Stimulated activated CD4-positive, alpha-beta T cell treated with anti-CD3 and anti-CD28 coated beads, Interleukin-1b, Interleukin-23, amount 100 ng/mL, for 1 hour (primary cell): ENCODE results near the gene PROSER1.
"Not testable (repeated sequence)": the region's sequence is repeated elsewhere in the genome, so short reads cannot be mapped to it uniquely, and the experiment has no call there.

Experiments
- DNase-seq, 2 donors: peaks; one replicate each; pipeline ENCODE4 v3.0.0-alpha.2; 2020; ENCODE audit warnings: low read depth in 2 of 2

PROSER1 gene

DNA sequence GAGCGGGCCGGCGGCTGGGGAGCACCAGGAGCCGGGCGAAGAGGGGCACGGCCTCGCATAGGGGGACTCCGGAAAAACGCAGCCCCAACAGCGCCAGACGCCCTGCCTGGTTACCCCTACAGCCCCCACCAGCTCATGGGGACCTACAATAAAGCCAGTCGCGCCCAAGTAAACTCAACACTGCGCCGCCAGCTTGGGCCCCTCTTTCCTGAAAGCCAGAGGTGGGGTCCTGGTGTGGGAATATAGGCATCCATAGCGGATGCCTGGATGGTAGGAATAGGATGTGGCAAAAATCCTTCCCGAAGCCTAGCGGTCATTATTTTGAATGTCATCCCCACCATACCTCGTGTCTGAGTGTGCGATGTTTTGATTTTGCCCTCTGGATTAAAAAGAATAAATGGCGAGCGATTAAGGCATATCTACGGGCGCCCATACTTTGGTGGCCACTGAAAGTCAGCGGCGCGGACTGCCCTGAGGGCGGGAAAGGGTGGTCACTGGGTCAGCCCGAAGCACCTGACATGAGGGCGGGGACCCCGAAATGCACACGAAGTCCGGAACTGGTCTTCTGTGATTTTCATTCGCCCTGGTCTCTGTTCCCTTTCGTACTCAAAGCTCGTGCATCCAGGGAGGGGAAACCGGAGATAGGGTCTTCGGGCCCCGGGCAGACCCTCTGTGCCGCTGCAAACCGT, at the start of gene PROSER1, which contains the start of gene NHLRC3:
TSS of gene PROSER1 (minus strand) at position 210 of the 689 bp plus-strand sequence. CDS start 847 bp downstream, outside the sequence.
TSS of gene NHLRC3 (plus strand) at position 577 of the 689 bp plus-strand sequence. CDS start 184 bp downstream, outside the sequence.
- DNase-seq, result peak; percentile 49 to 61

DNA sequence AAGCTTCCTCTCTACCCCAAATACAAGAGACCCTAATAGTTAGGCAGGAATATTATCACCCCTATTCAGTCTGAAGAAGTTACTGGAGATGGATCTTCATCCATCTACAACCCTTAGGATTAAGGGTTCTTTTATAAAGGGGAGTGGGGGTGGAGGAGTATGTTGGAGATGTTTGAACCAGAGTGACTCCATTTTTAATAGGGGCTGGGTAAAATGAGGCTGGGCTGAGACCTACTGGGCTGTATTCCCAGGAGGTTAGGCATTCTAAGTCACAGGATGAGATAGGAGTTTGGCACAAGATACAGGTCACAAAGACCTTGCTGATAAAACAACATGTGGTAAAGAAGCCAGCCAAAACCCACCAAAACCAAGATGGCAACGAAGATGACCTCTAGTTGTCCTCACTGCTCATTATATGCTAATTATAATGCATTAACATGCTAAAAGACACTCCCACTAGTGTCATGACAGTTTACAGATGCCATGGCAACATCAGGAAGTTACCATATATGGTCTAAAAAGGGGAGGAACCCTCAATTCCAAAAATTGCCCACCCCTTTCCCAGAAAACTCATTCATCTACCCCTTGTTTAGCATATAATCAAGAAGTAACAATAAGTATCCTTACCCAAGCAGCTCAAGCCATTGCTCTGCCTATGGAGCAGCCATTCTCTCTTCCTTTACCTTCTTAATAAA, 48.5 kb upstream of the PROSER1 start:
- not testable (repeated sequence) for DNase-seq

DNA sequence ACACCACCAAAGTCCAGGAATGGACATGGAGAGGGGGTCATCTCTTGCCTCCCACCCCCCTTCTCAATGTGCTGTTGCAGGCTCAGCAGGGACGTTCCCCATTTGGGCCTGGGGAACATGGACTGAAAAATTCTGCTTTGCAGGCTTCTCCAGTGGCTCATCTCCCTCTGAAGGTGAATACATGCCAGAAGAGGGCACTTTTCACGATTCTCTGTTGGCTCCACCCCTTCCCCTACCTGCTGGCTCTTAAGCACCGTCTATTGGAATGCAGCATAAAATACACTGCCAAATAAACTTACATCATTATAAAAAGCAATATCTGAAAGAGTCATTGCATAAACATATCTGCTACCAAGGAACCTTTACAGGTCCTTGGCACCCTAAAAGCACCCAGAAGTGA, 36.1 kb upstream of the PROSER1 start:
- no peak for DNase-seq

DNA sequence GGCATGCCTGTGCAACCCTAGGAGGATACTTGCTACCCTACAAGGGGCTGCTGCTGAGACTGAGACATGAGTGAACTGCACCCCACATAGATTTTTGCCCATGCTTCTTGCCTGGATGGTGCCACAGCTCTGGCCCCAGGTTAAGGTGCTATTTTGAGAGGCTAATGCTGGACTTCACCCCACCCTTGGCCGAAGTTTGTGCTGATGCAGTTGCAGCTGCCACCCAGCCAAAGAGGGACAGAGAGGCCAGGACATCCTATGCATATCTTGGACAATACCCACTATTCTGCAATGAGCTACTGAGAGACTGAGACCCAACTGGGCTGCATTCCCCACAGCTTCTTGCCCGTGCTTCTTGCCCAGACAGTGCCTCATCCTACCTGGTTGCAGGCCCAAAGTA, 35.0 kb upstream of the PROSER1 start:
- no peak for DNase-seq

DNA sequence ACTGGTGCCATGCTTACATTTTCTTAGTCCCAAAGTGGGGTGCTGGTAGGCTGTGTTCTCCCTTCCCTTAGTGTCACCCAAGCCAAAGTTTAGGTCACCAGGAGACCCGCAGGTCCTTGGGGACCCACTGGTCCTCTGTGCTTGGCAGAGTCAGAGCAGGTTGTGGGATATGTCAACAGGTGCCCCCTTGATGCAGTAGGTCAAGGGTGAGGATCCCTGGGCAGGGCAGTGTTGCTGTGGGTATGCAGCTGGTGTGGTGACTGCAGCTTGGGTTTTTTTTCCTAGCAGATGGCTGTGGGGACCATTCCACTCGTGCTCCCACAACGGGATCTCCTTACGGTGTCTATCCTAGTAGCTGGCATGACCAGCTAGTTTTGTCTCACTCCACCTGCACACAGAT, 24.1 kb upstream of the PROSER1 start:
- no peak for DNase-seq

DNA sequence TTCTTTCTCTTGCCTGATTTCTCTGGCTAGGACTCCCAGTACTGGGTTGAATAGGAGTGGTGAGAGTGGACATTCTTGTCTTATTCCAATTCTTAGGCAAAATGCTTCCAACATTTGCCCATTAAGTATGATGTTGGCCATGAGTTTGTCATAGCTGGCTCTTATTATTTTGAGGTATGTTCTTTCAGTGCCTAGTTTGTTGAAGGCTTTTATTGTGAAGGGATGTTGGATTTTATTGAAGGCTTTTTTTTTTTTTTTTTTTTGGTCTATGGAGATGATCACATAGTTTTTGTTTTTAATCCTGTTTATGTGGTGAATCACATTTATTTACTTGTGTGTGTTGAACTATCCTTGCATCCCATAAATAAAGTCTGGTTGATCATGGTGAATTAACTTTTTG, 20.2 kb upstream of the PROSER1 start:
- DNase-seq, result no peak

DNA sequence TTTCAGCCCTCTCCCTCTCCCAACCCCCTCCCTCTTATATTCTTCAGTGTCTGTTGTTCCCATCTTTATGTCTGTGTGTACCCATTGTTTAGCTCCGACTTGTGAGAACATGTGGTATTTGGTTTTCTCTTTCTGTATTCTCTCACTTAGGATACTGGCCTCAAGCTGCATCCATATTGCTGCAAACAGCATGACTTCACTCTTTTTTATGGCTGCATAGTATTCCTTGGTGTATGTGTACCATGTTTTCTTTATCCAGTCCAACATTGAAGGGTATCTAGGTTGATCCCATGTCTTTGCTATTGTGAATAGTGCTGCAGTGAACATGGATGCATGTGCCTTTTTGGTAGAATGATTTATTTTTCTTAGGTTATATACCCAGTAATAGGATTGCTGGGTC, 18.1 kb upstream of the PROSER1 start:
- DNase-seq, result no peak

DNA sequence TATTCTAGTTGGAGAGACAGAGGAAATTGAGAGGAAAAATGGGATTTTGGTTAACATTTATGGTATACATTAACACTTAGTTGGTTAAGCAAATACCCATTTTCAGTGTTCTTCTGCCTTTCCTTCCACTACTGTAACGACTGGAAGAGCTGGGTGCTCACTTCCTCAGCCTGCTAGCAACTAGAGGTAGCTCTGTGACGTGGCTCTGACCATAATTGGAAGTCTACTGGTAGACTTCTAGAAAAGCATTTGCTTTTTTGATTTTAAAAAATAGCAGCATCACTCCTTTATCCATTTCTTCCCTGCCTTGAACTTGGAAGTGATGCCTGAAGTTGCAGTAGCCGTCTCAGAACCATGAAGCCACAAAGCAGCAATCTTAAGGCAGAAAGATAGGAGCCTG, 16.2 kb upstream of the PROSER1 start:
- no peak for DNase-seq

DNA sequence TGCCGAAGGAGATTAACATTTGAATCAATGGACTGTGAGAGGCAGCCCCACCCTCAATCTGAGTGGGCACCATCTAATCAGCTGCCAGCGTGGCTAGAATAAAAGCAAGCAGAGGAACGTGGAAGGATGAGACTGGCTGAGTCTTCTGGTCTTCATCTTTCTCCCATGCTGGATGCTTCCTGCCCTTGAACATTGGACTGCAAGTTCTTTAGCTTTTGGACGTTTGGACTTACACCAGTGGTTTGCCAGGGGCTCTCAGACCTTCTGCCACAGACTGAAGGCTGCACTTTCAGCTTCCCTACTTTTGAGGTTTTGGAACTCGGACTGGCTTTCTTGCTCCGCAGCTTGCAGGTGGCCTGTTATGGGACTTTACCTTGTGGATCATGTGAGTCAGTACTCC, 15.1 kb upstream of the PROSER1 start:
- no peak for DNase-seq

DNA sequence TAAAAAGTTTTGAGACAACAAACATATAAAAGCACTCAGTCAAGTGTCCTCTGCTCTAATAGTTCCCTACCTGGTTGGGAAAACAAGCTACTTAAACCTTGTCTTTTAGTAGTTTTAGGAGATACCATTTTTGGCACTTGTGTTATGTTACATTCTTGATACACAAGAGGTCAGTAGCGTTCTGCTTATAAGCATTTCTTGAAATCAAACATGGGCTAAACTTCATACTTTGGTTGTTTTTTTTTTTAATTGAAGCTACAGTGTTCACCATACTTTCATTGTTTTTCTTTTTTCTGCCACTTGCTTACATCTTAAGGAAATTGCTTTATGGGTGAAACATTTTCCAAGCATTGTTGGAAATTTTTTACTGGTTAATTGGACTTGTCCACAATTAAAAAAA, 13.3 kb upstream of the PROSER1 start:
- no peak for DNase-seq

DNA sequence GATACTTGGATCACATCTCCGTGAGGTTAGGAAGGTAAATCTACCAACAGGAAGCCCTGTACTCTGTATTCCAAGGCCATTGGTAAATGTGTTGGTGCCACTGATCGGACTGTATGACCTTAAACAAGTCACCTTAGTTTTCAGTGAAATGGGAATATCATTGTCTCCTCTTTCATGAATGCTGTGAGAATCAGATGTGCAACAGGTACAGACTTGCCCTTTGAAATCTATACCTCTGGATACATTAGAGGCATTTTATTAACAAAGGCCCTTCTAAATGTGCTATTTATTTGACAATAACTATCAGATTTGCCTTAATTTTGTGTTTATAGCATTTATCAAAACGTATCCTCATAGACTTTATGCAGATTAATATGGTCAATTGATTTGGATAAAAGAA, 11.4 kb upstream of the PROSER1 start:
- no peak for DNase-seq

DNA sequence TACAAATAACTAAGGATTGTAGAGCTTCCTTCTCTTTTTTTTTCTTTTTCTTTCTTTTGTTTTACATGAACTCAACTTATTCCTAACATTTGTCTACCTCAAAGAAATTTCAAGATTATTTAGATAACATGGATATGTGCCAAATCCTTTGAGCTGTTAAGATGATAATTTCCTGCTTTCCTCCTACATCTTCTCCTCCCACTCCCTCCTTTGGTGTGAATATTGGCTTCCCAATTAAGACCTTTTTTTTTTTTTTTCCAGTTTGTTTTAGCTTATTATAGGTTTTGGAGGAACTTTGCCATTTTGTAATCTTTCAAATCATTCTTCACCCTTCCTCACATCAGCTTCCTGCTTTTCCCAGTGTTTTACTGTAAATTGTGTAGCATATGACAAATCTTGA, 10.9 kb upstream of the PROSER1 start:
- DNase-seq, result no peak

DNA sequence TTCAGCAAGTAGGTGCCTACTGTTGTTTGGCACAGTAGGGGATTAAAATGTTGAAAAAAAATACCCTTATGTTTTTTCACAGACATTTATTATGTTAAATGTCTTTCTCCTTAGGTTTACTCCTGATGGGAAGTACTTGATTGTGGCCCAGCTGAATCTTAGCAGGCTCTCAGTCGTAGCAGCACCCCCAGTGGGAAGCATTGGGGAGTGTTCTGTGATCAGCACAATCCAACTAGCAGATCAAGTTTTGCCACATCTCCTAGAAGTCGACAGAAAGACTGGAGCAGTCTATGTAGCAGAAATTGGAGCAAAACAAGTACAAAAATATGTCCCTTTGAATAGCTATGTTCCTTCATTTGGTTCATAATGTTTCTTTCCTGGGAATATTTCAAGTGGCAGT, 9.7 kb upstream of the PROSER1 start:
- no peak for DNase-seq

DNA sequence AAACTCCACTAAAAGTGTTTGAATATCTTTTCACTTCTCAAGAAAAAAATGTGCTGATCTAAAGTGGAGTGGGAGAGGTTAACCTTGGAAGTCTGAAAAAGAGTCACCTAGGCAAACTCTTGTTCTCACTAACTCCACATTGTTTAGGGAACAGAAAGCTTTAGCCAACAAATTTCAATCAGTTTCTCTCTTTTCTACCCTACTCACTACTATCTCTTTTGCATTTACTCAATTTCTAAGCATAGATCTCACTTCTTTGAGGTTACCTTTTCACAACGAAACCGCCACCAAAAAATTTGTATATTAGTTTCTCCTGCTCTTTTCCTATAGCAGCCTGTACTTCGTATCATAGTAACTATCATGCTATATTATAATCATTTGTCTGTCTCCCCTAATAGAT, 6.6 kb upstream of the PROSER1 start:
- DNase-seq, result no peak

DNA sequence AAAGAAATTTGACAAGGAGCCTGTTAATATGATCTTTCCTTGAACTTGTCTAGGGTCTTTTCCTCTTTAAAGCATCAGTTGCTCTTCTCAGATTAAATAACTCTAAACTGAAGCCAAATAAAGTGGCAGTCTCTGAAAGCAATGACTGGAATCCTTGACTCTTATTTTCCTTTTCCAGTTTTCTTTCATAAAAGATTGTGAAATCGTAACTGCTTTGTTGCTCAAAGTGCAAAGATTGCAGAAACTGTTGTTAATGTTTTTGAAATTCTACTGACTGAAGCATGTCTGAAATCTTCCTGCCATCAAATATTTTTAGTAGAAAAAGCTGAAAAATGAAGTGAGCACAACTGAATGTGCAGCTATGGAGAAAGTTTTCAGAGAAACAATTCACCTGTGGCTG, 2.3 kb upstream of the PROSER1 start:
- no peak for DNase-seq

DNA sequence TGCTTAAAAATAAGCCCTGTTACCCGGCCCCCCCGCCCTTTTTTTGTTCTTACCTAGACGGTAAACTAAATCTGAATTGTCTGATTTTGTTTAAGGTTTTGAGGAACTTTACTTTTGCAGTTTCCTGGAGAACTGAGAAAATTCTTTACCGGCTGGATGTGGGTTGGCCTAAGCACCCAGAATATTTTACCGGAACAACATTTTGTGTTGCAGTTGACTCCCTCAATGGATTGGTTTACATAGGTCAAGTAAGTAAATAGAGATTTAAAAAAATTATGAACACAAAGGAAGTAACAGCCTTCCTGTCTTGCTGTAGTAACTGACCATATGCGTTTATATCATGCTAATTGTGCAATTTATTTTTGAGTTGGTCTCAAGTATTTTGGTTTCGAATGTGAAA, 1.2 kb upstream of the PROSER1 start:
- no peak for DNase-seq

DNA sequence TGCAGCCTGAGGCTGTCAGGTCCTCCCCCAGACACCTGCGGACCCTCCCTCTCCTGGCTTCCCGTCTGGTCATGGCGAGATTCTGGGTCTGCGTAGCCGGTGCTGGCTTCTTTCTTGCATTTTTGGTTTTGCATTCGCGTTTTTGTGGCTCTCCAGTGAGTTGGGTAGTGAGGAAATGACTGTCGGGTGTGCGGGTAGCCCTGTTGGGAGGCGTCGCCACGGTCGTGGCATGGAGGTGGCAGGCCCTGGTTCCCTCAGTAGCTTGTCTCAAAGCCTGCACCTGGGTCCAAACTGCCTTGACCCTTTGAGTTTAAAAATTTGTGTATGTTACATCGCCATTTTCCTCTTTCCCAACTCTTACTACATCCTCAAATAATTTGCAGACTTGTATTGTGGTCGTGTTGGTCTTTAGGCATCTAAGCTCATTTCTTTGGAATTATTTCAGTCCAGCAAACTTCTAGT, 711 bp upstream of the PROSER1 start:
- DNase-seq, result no peak

DNA sequence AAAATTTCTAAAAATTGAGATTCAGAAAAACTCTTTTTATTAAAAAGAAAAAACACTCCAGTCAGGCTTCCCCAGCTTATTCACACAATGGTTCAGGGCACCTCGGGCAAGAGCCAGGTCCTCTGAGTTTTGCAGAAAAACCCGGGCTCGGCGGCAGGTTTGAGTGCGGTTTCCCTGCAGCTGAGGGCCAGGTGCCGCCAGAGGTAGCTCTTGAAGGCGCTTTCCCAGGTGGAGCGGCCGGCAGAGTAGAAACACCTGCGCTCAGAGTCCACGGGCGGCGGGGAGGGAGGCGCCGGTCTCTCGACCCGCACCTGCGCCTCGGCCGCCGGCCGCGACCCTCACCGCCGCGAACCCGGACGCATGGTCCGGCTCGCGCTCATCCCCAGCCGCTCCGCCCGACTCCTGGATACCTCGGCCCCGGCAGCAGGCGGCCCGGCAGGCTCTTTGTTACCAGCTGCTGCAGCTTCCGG, 444 bp downstream of the PROSER1 start:
- DNase-seq, result no peak

DNA sequence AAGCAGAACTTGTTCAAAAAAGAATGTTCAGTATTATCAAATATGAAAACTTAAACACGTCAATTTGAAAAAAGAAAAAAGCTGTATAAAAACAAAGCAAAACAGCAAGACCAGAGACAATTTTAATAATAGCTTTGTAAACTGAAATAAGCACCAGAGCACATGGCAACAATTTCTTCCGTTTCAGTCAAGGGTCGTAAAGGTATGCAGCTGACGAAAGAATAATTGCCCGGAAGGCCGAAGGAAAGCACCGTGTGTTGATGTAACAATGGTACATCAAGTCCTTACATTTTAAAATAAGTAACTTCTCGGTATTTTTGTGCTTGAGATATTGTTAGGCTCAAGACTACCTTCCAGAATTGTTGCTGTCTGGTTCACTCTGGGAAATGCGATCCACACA, 1.7 kb downstream of the PROSER1 start:
- DNase-seq, result no peak

DNA sequence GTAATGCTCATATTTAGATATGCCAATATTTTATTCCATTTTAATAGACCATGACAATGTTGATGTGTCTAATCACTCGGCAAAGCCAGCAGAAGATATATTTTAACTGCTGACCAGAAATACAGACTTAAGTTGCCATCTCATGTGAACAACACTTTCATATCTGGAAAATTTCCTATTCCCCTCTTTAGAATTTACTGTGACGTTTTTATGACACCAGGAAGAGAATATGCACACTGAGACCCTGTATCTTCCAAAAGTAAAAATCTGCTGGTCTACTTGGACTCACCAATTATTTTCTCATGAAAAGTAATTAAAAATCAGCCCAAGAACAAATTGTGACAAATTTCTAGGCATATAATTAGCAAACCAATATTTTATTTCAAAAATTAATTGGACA, 2.1 kb downstream of the PROSER1 start:
- no peak for DNase-seq

DNA sequence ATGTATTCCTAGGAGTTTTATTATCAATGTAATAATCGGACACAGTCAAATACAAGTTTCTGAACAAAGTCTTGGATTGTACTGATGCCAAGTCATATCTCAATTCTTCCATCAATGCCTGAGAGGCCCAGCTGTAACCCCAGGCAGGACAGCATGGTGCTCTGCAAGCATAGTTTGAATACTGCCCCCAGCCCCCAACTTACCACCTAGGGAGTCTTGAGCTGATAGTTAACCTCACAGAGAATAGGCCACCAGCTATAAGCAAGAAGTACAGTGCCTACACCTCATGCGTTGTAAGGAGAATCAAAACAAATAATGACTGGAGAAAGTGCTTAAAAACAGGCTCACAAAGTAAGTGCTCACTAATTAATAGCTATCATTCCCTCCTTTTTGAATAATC, 2.7 kb downstream of the PROSER1 start:
- DNase-seq, result no peak

DNA sequence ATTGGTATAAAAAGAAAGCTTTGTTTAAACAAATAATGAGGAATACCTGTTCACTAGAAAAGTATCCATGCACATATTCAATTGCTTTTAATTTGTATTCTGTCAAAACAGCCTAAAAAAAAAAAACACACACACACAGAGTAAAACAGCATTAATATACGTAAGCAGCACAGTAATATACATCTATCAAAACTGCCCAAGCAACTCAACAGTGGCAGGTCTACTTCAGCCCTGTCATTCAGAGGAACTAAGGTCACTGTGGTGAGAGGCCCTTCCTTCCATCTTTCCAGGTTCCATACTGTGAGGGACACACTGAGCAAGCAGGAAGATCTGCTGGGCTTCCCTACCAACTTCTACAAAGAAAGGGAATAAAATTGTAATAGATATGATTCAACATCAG, 3.8 kb downstream of the PROSER1 start:
- DNase-seq, result no peak

DNA sequence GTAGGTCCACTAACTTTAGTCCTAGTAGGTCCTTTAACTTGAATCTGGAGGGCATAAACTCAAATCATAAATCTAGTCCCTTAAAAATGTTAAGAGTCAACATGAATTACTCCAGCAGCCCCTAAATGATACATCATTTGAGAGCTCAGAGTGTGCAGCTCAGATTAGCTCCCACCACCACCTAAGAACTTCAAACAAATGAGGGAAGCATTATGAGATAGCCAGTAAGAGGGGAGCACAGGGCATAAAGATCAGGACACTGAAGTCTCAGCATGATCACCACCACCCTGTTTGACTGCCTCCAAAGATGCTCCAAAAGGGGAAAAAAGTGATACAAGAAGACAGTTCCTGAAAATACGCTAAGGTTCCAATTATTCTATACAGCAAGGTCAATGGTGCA, 5.7 kb downstream of the PROSER1 start:
- no peak for DNase-seq
